22Rv1 (cell line): ENCODE results near the gene WIPI1.

Experiments used
- H3K27ac ChIP-seq: fragments of 450-650 bp; 2 replicates; pipeline ENCODE4 v1.5.1; 2017
- CTCF ChIP-seq: fragments of 450-650 bp; IDR thresholded peaks from 2 replicates; pipeline ENCODE4 v1.5.1; 2017; ENCODE audit warnings: mild to moderate bottlenecking
- ZFX ChIP-seq: fragments of 450-650 bp; IDR thresholded peaks from 2 replicates; pipeline ENCODE4 v1.6.1; 2017; ENCODE audit warnings: antibody characterized with exemption, borderline replicate concordance

Gene WIPI1

GRCh38 chr17:68424861-68425260, 32.4 kb downstream of the WIPI1 start:
- TF ChIP-seq ZFX: no peak
- TF ChIP-seq CTCF: no peak

GRCh38 chr17:68424203-68424602, 33.1 kb downstream of the WIPI1 start:
- no peak overlapping the region for H3K27ac ChIP-seq
- TF ChIP-seq CTCF (no peak), ZFX (no peak)

More at GRCh38 chr17:68424861-68425260, 32.4 kb downstream of the WIPI1 start:
- 0 out of 2 replicates have a peak overlapping the region, but pooled peaks have one; percentile 6 for H3K27ac ChIP-seq

- TF ChIP-seq ZFX (no peak), CTCF (no peak)
- no peak overlapping the region for H3K27ac ChIP-seq
Measured at GRCh38 chr17:68423251-68423650, 34.0 kb downstream of the WIPI1 start.

- TF ChIP-seq CTCF (no peak), ZFX (no peak)
- H3K27ac ChIP-seq: no peak overlapping the region
Measured at GRCh38 chr17:68422821-68423220, 34.5 kb downstream of the WIPI1 start.

GRCh38 chr17:68421486-68421885, 35.8 kb downstream of the WIPI1 start:
- no peak overlapping the region for H3K27ac ChIP-seq
- TF ChIP-seq CTCF: no peak
- no peak for TF ChIP-seq ZFX

GRCh38 chr17:68420065-68420464, 37.2 kb downstream of the WIPI1 start:
- TF ChIP-seq CTCF (no peak), ZFX (no peak)

GRCh38 chr17:68418876-68419275, 38.4 kb downstream of the WIPI1 start:
- no peak for TF ChIP-seq ZFX
- TF ChIP-seq CTCF: no peak
- no peak overlapping the region for H3K27ac ChIP-seq

More at GRCh38 chr17:68420065-68420464, 37.2 kb downstream of the WIPI1 start:
- H3K27ac ChIP-seq: no peak overlapping the region
